HG02840 (cell line): Measurements from ENCODE around the gene CADPS2.

Experiments used
- ATAC-seq: cut with Tn5 transposase; IDR thresholded peaks from one replicate; pipeline ENCODE4 v1.9.1; 2021; ENCODE audit warnings: mild to moderate bottlenecking, moderate library complexity, moderate number of reproducible peaks; ENCODE audit not compliant: unreplicated experiment, low FRiP score

CADPS2 gene

DNA sequence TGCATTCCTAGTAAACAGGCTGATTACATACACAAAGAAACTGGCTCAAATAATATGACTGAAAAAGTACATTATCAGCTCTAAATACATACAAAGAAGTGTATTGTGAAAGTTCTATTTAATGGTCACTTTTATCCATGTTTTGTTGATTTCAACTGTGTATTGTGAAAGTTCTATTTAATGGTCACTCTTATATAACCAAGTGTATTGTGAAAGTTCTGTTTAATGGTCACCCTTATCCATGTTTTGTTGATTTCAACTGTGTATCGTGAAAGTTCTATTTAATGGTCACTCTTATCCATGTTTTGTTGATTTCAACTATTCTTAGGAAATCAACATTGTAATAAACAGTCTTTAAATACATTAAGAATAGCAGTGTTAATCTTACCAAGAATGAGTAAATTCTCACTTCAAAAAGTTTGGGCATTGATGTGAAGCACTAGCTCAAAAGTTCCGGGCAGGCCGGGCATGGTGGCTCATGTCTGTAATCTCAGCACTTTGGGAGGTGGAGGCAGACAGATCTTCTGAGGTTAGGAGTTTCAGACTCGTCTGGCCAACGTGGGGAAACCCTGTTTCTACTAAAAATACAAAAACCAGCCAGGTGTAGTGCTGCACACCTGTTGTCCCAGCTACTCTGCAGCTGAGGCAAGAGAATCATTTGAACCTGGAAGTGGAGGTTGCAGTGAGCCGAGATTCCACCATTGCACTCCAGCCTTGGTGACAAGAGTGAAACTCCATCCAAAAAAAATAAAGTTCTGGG lies 546.9 kb downstream of the CADPS2 start:
- no peak for ATAC-seq

DNA sequence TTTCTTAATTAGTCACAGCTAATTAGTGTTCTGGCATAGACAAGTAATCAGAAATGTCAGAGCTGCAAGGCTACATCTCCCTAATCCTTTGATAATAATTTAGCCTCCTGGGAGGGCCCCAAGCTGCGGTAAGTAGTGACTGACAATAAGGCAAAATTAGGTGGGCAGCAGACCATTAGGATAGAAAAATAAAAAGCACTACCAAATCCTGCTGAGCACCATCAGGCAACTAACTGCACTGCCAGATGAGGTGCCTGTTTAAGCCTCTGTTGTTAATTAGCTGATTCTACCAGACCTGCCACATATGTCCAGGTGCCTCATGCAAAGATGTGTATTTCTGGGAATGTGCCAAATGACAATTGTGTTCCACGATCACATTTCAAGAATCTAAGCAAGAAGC lies 549.2 kb downstream of the CADPS2 start:
- ATAC-seq: no peak

DNA sequence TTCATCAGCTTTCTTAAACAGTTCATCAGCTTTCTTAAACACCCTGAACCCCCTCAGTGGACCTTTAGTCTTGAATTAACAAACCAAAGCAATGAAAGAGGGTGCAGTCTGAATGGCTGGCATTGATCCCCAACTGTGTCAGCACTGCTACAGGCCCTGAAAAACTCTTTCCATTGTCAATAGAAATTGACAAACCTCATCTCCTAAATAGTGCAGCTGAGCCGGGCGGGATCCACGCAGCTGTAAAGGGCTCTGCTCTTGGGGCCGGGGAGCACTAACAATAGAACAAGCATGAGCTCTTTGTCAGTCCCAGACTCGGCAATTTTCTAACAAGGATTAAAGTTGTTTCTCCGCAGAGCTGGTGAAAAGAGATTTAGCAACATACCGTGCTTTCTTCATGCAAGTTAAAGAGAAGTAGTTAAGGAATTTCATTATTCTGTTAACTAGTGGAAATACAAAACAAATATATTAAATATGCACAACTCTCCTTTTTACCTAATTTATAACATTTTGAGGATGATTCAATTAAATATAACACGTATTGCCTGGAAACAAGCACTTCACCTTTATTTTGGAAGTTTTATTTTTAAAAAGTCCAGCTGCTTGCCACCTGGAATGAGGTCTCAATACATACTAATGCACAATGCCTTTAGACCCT lies 557.0 kb downstream of the CADPS2 start:
- ATAC-seq: no peak

DNA sequence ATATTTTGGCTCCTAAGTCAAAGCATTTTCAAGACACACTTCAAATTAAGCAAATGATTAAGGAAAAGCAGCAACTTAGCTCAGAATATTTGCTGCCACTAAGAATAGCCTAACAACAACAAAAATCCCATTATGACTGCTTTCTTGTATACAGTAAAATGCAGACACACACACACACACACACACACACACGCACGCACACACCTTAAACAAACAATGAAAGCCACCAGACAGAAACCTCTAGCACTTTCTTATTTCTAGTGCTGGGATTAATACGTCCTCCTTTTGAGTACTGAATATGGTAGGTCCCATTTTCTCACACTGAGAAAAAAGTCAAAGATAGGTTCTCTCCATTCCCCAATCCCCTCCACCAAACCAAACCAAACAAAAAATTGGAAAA lies 558.3 kb downstream of the CADPS2 start:
- no peak for ATAC-seq

DNA sequence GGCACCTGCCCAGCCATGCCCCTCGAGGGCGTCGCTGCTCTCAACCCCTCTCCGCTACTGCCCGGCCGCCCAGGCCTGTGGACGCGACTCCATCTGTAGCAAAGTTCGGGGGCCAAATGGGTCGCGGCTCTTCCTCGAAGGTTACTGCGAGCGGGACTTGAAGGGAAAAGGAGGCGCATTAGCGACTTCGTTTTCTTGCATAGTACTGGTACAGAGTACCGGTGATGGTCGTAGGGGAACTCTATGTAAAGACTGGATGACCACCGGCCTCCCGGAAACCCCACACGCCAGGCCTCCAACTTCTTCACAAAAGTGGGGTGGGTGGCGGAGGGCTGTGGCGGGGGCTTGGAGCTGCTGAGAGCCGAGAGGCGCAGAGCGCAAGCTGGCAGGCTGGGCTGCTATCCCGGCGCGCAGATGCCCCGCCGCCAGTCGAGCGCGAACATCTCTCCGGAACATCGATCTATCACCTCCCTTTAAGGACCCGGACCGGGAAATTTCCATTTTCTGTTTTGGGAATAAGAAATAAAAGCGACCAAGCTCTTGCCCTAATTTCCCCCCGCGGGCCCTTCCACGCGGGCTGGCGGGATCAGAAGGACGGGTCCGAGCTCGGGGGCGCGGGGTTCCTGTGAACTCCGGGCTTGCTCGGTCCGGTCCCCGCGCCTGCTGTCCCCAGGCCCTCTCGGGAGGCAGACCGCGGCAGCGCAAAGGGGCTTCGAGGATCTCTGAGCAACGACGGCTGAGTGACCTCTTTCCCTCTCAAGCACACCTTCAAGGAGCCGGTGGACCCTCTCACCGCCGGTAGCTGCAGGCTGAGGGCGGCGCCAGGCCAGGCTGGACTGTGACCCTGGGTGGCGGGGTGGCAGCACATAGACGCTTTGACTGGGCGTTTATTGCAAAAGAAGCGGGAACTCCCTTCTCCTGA lies 569.5 kb downstream of the CADPS2 start:
- no peak for ATAC-seq

DNA sequence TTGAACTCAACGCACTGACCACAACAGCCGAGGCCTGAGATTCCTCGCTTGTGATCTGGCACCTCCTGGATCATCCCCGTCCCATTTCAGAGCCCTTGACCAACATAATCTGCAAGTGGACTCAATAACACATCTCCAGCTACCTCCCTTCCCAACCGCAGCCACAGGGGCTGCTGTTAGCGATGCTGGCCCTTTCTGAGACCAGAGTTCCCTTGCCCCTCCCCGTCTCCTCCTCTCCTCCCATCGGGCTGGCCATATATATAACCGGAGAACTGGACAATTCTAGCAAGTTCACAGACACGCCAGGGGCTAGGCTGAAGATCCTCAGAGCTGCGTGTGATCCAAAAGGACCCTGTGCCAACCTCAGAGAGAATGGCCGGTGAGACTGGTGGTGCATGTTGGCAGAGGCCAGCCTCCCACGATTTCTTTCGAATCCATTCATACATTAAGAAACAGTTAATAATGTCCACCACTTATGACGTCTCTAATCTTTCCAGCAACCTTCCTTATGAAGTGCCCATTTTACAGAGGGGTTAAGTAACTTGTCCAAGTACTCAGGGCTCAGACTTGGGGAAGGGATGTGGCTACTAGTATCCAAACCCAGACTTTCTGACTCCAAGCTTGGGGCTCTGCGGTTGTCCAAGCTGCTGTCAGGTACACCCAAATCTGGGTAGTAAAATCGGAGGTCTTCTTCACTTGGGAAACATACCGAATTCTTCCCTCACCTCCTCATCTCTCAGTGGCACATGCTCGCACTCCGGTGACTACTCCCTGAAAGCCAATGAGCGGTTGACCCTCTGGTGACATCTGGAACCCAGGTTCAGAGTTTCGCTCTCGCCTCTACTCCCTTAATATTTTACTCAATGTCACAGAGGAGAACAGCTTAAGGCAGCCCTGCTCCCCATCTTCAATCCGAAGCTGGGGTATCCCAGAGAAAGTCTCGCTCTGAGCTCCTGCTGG lies 570.5 kb downstream of the CADPS2 start:
- no peak for ATAC-seq

DNA sequence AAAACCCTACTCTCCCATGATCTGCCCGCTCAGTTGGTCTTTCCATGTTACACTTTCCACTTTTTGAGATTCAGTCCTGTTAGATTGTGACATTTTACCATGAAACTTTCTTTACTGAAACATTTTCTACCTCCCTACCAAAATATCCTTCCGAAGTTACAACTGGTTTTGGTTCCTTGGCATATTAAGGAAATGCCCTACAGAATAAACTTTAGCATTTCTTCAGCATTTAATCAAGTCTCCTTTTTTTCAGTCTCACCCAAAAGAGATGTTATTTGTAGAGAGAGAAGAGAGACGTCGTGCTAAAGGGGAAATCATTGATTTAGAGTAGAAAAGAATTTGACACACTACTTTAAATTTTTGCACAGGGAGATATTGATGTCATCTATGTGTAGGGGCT lies 572.0 kb downstream of the CADPS2 start:
- ATAC-seq: no peak

DNA sequence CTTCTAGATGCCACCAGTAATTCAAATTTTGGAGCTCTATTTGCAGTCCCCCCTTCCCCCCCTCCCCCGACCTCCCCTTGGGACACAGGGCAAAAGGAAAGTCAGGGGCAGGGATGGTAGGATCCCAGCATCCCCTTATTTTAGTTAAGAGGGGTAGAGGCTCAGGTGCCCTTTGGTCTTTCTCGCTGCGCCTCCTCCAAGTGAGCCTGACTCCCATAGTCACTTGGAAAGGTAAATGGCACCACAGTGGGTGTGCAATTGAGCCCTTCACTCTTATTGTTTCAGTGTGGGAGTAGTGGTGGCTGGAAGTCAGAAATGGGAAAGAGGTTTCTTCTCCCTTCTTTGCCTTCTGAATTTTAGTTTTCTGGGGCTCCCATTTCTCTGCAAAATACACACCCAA lies 573.5 kb downstream of the CADPS2 start:
- no peak for ATAC-seq

DNA sequence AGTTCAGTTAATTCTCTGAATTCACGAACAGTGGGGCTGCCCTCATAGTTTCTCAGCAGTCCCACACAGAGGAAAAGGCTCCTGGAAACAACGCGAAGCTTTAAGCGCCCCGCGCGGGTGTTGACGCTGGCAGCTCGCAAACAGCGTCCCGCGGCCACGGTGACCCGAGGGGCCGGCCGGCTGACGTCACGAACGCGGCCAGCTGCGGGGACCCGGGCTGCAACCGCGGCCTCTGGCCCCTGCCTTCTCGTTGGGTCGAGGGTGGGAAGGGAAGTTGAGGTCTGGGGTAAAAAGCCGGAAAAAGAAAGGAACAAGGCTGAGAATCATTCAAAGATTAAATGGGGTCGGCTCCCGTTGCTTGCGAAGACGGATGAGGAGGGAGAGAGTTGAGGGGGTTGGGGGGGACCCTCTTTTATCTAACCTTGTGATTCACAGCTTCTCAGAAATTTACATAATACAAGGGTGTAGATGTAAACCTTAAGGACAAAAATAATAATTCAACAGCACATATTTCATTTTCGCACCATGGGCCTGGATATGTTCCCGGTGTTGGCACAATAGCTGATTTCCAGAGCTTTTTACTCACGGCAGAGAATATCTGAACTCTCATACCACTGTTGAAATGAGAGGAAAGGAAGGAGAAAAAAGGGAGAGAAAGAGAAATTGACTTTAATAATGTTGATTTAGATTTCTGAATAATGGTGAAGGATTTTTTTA lies 574.4 kb downstream of the CADPS2 start:
- ATAC-seq: no peak

DNA sequence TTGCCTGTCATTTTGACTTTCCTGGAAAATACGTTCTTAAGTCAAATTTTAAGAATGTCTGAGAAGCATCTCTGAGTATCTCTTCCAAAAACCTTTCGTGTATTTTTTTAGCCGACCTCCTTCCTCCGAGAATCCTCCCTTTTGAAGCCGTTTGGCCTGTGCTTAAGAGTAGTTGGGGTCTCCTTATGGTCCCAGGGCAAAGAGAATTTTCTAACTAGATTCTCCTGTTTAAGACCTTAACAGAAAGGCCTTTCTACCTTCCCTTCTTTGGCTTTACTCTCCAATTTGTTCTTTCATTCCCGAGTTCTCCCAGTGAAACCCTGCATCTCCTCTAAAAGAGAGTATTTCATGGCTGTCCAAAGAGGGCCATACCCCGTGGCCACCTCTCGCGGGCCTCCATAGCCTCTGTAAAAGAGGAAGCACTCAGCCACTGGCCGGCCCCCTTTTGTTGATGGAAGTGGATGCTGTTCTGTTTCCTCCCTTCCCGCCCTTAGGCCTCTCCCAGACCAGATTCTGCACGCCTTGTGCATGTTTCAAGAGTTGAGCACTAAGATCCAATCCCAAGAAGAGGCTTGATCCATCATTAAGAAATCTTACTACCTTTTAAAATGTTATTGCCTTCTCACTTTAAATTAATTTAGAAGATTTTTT lies 575.1 kb downstream of the CADPS2 start:
- ATAC-seq: no peak

DNA sequence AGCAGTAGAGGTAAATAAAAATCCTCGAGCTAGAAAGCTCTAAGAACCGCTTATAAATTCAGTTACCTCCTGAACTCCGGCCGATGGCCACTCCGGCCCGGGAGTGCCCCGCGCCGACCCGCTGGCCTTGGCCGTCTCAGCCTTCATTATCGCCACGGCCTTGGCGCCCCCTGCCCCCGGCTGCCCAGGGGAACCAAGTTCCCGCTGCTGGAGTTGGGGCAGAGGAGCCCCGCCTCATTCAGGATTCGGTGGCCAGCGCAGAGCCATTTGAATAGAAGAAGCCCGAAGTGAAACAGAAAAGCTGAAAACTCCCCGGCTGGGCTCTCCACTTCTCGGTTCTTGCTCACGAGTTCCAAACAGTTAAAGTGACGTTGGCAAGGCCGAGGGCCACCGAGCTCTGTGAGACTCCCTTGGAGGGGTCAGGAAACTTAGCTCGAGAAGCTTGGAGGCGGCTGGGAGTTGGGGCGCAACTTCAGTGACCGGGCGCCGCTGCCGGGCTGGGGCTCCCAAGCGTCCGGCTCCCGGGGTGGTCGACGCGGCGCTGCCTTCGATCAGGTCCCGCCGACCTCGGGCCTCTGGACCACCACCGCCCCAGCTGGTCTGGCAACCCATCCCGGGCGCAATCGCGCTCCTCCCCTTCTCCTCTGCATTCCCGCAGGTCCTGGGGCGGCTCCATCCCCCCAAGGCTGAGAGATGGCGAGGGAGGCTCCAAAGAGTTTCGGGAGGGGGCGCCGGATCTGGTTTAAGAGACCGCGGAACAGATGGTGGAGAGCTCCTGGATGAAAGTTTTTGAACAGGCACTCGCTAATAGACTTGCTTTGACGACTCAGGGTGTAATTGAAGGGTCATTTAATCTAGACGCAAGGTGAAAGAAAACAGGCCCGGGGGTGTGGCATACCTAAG lies 575.9 kb downstream of the CADPS2 start:
- ATAC-seq: no peak

DNA sequence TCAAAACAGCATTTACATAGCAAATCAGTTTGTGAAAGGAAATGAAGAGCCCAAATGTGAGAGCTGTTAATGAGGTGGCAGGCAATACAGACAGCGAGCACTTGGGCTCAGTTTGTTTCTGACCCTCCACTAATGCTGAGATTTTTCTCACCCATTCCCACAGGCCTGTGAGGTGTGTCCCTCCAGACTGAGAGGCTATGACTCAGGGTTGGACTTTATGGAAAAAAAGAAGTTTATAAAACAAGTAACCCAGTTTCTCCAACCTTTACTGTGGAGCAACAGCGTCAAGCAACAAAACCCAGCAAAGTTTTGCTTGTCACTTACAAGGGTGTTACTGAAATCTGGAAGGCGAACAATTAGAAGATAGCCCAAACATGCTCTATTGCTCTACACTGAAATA lies 576.8 kb downstream of the CADPS2 start:
- no peak for ATAC-seq

DNA sequence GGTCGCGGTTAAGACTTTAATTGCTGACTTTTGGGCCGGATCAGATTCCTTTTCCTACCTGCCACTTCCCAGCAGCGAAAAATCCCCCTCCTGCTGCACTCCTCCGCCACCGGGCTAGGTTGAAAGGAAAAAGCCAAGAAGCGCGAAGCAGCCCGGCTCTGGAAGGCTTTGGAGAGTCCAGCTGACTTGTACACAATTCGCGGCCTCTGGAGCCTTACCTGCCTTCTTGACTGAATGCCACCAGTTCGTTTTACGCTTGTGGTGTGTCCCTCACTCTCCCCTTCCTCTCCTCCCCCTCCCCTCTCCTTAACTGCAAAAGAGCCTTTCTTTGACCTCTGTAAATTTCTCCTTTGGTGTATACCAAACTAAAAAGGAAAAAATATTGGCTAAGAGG lies 579.0 kb downstream of the CADPS2 start:
- ATAC-seq: no peak

DNA sequence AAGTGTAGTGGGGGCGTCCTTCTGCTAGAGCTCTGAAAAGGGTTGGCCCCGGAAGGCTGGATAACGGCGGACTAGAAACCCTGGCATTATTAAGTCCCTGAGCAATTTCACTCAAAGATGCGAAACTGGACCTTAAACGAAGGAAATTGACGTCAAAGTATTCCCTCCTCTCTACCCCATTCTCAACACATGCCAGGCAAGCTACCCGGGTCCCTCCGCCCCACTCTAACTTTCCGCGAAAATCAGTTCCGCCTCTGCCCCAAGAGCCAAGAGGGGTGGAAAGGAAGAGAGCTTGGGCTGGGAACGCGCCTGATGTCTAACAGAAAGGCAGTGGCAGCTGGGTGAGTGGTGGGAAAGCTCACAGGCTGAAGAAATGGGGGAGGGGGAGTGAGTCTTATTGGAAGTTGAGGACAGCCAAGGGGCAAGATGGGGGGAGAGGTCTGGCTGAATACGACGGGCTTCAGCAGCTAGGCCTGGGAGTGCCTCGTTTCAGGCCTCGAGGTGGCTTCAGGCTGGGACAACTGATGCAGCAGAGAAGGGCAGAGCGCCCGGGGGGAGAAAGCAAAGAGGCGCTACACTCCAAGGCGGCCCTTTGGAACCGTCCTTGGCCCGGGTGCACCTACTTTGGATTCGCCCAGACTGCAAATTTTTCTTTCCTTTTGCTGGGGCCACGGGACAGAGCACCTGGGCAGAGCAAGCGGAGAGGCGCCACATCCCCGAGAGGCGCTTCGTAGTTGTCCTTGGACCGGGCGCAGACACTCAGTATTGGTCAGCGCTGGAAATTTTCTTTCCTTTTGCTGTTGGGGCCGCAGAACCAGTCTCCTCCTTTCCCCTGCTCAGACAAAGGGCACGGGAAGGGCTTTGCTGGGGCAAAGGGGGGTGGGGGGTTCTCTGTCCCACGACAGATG lies 579.7 kb downstream of the CADPS2 start:
- no peak for ATAC-seq

DNA sequence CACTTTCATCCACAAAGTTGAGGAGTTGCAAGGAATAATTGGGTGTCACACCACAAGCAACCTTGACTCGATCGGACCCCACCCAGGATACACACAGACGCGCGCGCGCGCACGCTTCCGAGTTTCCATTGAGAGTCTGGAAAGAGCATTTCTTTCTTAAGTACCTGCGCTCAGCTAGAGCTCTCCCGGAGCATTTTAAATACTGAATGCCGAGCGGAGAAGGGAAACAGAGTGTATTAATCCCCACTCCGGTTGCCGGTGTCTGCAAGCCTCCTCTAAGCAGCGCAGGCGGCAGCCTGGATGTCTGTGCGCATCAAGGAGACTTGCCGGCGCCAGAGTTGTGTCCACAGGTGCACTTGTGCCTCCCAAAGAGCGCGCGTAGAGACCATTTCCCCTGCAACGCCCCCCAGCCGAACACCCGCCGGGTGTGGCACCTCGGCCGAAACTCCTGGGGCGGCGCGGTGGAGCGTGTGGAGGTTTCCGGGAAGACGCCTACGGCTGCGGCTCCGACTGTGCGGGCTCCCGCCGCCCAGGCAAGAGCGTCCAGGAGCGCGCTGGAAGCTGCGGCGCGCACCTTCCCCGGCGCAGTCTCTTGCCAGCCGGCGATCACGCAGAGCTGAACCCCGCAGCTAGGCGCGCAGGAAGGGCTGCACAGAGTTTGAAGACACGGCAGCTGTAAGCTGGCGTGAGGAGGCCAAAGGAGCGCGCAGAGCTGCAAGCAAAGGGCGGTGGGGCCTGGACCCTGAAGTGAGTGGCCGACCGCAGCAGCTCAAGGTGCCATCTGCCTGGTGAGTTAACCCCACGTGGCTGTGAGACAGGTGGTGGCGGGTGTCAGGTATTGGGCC lies 580.6 kb downstream of the CADPS2 start:
- no peak for ATAC-seq

DNA sequence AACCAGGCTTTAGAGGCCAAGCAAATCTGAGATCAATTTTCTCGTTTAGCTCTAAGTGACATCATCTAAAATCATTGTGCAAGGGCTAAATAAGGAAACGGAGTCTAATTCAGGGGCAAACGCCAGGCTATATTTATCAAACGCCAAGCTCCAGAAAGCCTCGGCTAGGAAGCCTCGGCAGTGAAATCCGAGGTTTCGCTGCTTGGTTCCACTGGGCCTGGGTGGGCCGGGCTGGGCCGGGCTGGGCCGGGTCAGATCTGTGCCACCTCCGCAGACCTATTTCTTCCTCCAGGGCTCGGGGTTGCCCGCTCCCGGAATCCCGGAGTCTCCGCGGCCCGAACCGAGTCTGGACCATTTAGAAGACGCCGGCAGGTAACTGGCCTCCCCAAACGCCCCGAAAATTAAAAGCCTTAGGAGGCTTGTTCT lies 581.3 kb downstream of the CADPS2 start:
- ATAC-seq: no peak
